Measurements from ENCODE around the gene SSBP3. TPM values are rescaled to one million over a fixed set of nuclear protein-coding genes. Genes with fewer than 3 reads are reported as not detected.
A peak's percentile ranks its signal among the peaks of the same experiment; 100 is the strongest.

SSBP3 gene
- total and polyA plus RNA-seq, 2 experiments from 2014 or later = 47.4 to 68.6 TPM

- TF ChIP-seq REST (IDR thresholded peaks at IDR 0.05; ENCODE audit: unreplicated experiment) (no peak), ZNF114 (CRISPR knock-in tag; IDR thresholded peaks at IDR 0.05) (no peak), JUNB (IDR thresholded peaks at IDR 0.05; ENCODE audit: unreplicated experiment) (no peak), STAT1 (IDR thresholded peaks at IDR 0.05; ENCODE audit: unreplicated experiment) (no peak), ETS1 (IDR thresholded peaks at IDR 0.05) (no peak)
Measured at GRCh38 chr1:54375298-54375697, 30.9 kb downstream of the SSBP3 start (continued).

GRCh38 chr1:54374766-54375165, 31.4 kb downstream of the SSBP3 start:
- Mint-ChIP-seq H3K4me1 (peaks cover 97% of the 10 kb centered on the region), H3K27me3 (ENCODE audit: insufficient read depth, low read depth, poor library complexity) (peaks cover 17% of the 10 kb centered on the region), H3K9me3 (no peaks in the 10 kb centered on the region), H3K36me3 (ENCODE audit: low read depth) (peaks cover 11% of the 10 kb centered on the region), H3K4me3 (peak overlapping the region; percentile 57), H3K27ac (peak overlapping the region; percentile 86)
- Histone ChIP-seq H3K4me3 (no peak overlapping the region), H3F3A (replicated peaks; ENCODE audit: low read depth) (peaks cover 14% of the 10 kb centered on the region), H3K4me1 (ENCODE audit: insufficient read depth) (peaks cover 71% of the 10 kb centered on the region), H3K4me2 (peak overlapping the region; percentile 78), H3K27ac (ENCODE audit: low read depth) (peak overlapping the region; percentile 76), H3K27me3 (ENCODE audit: insufficient read depth) (no peaks in the 10 kb centered on the region), H4K20me1 (replicated peaks; ENCODE audit: insufficient read depth) (peaks cover 25% of the 10 kb centered on the region; the same call in 1 of the 2 replicates), H3K9me2 (ENCODE audit: insufficient read depth) (0 out of 2 replicates have a peak, but pooled peaks cover 2% of the 10 kb centered on the region), H3K79me2 (replicated peaks; ENCODE audit: insufficient read depth) (peaks cover 97% of the 10 kb centered on the region), H2AFZ (no peak overlapping the region), H3K36me3 (ENCODE audit: insufficient read depth) (no peaks in the 10 kb centered on the region)
- DNase-seq (ENCODE audit: low spot score) (no peak), ATAC-seq (no peak)
- TF ChIP-seq POLR2AphosphoS5 (IDR thresholded peaks at IDR 0.05; ENCODE audit: low read depth) (no peak), CTCF (conservative IDR thresholded peaks at IDR 0.05; ENCODE audit: low read depth in 2 of 2) (no peak), ZNF114 (CRISPR knock-in tag; IDR thresholded peaks at IDR 0.05) (no peak), JUNB (IDR thresholded peaks at IDR 0.05; ENCODE audit: unreplicated experiment) (no peak), ZNF331 (CRISPR knock-in tag; IDR thresholded peaks at IDR 0.05; ENCODE audit: low read depth) (no peak), STAT1 (IDR thresholded peaks at IDR 0.05; ENCODE audit: unreplicated experiment) (no peak), EZH2phosphoT487 (IDR thresholded peaks at IDR 0.05; ENCODE audit: unreplicated experiment) (no peak), ZNF462 (CRISPR knock-in tag; IDR thresholded peaks at IDR 0.05) (no peak), NANOG (IDR thresholded peaks at IDR 0.05; ENCODE audit: borderline replicate concordance) (no peak), ETS1 (IDR thresholded peaks at IDR 0.05) (no peak)
